Measurements from ENCODE around the gene DNAAF5.
"Not testable (repeated sequence)": the region's sequence is repeated elsewhere in the genome, so short reads cannot be mapped to it uniquely, and the experiment has no call there.

- not testable (repeated sequence) for TF ChIP-seq EZH2 (IDR thresholded peaks at IDR 0.05; ENCODE audit: low read length, missing control alignments); CTCF (conservative IDR thresholded peaks at IDR 0.05 in 1 of 2, IDR thresholded peaks at IDR 0.05 in 1 of 2; ENCODE audit: low read depth in 1 of 2, low read length in 2 of 2)
Measured at GRCh38 chr7:801351-801750, 74.9 kb downstream of the DNAAF5 start.

All from fibroblast of lung (primary cell).